ENCODE results near the gene CBLN1.

Gene CBLN1

GRCh38 chr16:49312389-49312985 is 30.8 kb upstream of the CBLN1 start:
- Mint-ChIP-seq H3K27me3 (ENCODE audit: low read depth) (peaks cover 44% of the 10 kb centered on the region), H3K27ac (no peak overlapping the region), H3K9me3 (no peaks in the 10 kb centered on the region), H3K4me3 (no peak overlapping the region), H3K36me3 (ENCODE audit: low read depth) (no peaks in the 10 kb centered on the region), H3K4me1 (no peaks in the 10 kb centered on the region)
- TF ChIP-seq, protein P1, sequence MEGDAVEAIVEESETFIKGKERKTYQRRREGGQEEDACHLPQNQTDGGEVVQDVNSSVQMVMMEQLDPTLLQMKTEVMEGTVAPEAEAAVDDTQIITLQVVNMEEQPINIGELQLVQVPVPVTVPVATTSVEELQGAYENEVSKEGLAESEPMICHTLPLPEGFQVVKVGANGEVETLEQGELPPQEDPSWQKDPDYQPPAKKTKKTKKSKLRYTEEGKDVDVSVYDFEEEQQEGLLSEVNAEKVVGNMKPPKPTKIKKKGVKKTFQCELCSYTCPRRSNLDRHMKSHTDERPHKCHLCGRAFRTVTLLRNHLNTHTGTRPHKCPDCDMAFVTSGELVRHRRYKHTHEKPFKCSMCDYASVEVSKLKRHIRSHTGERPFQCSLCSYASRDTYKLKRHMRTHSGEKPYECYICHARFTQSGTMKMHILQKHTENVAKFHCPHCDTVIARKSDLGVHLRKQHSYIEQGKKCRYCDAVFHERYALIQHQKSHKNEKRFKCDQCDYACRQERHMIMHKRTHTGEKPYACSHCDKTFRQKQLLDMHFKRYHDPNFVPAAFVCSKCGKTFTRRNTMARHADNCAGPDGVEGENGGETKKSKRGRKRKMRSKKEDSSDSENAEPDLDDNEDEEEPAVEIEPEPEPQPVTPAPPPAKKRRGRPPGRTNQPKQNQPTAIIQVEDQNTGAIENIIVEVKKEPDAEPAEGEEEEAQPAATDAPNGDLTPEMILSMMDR (IDR thresholded peaks at IDR 0.05; ENCODE audit: unreplicated experiment in 3 of 3): no peak

- Mint-ChIP-seq H3K4me1 (no peaks in the 10 kb centered on the region), H3K9me3 (no peaks in the 10 kb centered on the region), H3K27me3 (ENCODE audit: low read depth) (peaks cover 44% of the 10 kb centered on the region), H3K4me3 (no peak overlapping the region), H3K27ac (no peak overlapping the region), H3K36me3 (ENCODE audit: low read depth) (no peaks in the 10 kb centered on the region)
- TF ChIP-seq, protein P1 (IDR thresholded peaks at IDR 0.05; ENCODE audit: unreplicated experiment in 3 of 3): no peak
Measured at GRCh38 chr16:49311823-49312222, 30.2 kb upstream of the CBLN1 start.

DNA sequence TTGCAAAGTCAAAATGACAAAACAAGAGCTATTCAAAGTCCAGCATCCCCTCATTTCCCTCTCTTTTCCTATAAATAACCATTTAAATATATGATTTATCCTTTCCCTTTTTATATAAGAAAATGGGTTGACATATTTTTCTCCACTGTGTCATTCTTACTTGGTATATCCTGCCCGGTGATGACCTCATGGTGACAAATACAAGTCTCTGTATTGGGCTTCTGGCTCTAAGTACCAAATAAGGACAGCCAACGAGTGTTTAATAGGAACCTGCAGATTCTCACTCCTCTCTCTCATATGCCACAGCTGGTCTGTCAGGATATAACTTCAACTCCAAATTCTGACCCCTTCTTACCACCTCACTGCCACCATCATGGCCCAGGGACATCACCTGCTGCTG is 25.5 kb upstream of the CBLN1 start:
- H3K27ac Mint-ChIP-seq: no peak overlapping the region
- H3K36me3 Mint-ChIP-seq (ENCODE audit: low read depth): no peaks in the 10 kb centered on the region
- no peaks in the 10 kb centered on the region for H3K9me3 Mint-ChIP-seq
- H3K4me3 Mint-ChIP-seq: no peak overlapping the region
- TF ChIP-seq, protein P1 (IDR thresholded peaks at IDR 0.05; ENCODE audit: unreplicated experiment in 3 of 3): no peak
- H3K27me3 Mint-ChIP-seq (ENCODE audit: low read depth): peaks cover 29% of the 10 kb centered on the region
- H3K4me1 Mint-ChIP-seq: no peaks in the 10 kb centered on the region

DNA sequence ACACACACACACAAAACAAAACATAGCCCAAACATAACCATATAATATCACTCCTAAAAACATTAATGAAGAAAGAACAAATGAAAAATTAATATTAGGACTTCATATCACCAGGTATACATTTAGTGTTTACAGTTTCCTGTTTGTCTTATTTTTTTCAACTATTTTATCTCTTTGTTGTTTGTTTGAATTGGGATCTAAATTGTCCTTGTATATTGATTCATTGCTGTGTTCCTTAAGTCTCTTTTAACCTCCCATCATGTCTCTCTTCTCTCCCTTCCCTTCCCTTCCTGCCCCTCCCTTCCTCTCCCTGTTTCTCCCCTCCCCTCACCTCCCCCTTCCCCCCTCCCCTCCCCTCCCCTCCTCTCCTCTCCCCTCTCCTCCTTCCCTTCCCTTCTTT is 23.8 kb upstream of the CBLN1 start:
- no peak overlapping the region for H3K27ac Mint-ChIP-seq
- peaks cover 20% of the 10 kb centered on the region for H3K27me3 Mint-ChIP-seq (ENCODE audit: low read depth)
- H3K4me3 Mint-ChIP-seq: no peak overlapping the region
- H3K9me3 Mint-ChIP-seq: no peaks in the 10 kb centered on the region
- H3K4me1 Mint-ChIP-seq: no peaks in the 10 kb centered on the region
- no peaks in the 10 kb centered on the region for H3K36me3 Mint-ChIP-seq (ENCODE audit: low read depth)
- TF ChIP-seq, protein P1 (IDR thresholded peaks at IDR 0.05; ENCODE audit: unreplicated experiment in 3 of 3): no peak

DNA sequence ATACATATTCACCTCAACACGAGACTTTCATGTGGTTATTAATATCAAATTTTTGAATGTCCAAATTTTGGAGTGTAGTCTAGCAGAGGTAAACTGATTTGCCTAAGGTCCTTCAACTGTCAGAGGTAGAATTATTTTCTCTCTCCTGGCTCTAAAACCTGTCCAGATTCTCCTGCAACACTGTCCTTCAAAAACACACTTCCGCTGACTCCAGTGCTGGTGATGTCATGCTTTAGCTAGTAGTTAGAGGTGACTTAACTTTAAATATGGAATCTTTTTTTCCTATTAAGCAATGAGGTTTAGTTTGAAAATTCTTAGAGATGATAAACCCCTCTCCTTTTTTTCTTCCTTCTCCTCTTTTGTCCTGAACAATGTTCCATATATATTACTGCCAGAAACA is 10.8 kb upstream of the CBLN1 start:
- H3K4me1 Mint-ChIP-seq: no peaks in the 10 kb centered on the region
- H3K4me3 Mint-ChIP-seq: no peak overlapping the region
- peaks cover 42% of the 10 kb centered on the region for H3K27me3 Mint-ChIP-seq (ENCODE audit: low read depth)
- no peaks in the 10 kb centered on the region for H3K36me3 Mint-ChIP-seq (ENCODE audit: low read depth)
- H3K27ac Mint-ChIP-seq: no peak overlapping the region
- TF ChIP-seq, protein P1 (IDR thresholded peaks at IDR 0.05; ENCODE audit: unreplicated experiment in 3 of 3): no peak
- H3K9me3 Mint-ChIP-seq: no peaks in the 10 kb centered on the region

GRCh38 chr16:49287572-49287971 is 5.9 kb upstream of the CBLN1 start:
- peaks cover 10% of the 10 kb centered on the region for H3K4me1 Mint-ChIP-seq
- TF ChIP-seq, protein P1 (IDR thresholded peaks at IDR 0.05; ENCODE audit: unreplicated experiment in 3 of 3): no peak
- no peak overlapping the region for H3K27ac Mint-ChIP-seq
- peaks cover 82% of the 10 kb centered on the region for H3K27me3 Mint-ChIP-seq (ENCODE audit: low read depth)
- no peak overlapping the region for H3K4me3 Mint-ChIP-seq
- H3K9me3 Mint-ChIP-seq: no peaks in the 10 kb centered on the region
- no peaks in the 10 kb centered on the region for H3K36me3 Mint-ChIP-seq (ENCODE audit: low read depth)

Measured in nephron (organoid).